CD8-positive, alpha-beta memory T cell (primary cell): Measurements from ENCODE around the gene AHCYL2. TPM values are rescaled to one million over a fixed set of nuclear protein-coding genes. Genes with fewer than 3 reads are reported as not detected.
A peak's percentile ranks its signal among the peaks of the same experiment; 100 is the strongest.

ENCODE experiments used
- CTCF ChIA-PET: fragments of 350-600 bp; sonication (Branson Sonifier 250); formaldehyde crosslinking; loops from one replicate; lab custom pipeline; 2021; ENCODE audit warnings: antibody characterized with exemption; lab: Charles Lee
- POLR2A ChIA-PET: fragments of 350-600 bp; sonication (Branson Sonifier 250); formaldehyde crosslinking; loops from one replicate; lab custom pipeline; 2021; ENCODE audit warnings: antibody characterized with exemption; lab: Charles Lee
- DNase-seq, 5 donors: peaks; one replicate each; pipeline versions ENCODE4 v3.0.0 to v3.0.0-alpha.2; 2020 to 2022; ENCODE audit warnings: mixed read lengths in 1 of 5
- H3K27ac ChIP-seq: one replicate; pipeline ENCODE4 v1.7.0; 2013; ENCODE audit warnings: low read depth, mild to moderate bottlenecking, low read length, moderate library complexity
- H3K27me3 ChIP-seq: 2 replicates; pipeline ENCODE4 v1.7.0; 2013; ENCODE audit warnings: low read length, mild to moderate bottlenecking; ENCODE audit not compliant: insufficient read depth, poor library complexity, severe bottlenecking
- H3K36me3 ChIP-seq: 2 replicates; pipeline ENCODE4 v1.7.0; 2013; ENCODE audit warnings: mild to moderate bottlenecking, low read length, moderate library complexity; ENCODE audit not compliant: insufficient read depth
- H3K4me1 ChIP-seq: 2 replicates; pipeline ENCODE4 v1.7.0; 2013; ENCODE audit warnings: mild to moderate bottlenecking, low read length, moderate library complexity; ENCODE audit not compliant: insufficient read depth
- H3K4me3 ChIP-seq: 2 replicates; pipeline ENCODE4 v1.7.0; 2013; ENCODE audit warnings: mild to moderate bottlenecking, low read length
- H3K9me3 ChIP-seq: 2 replicates; pipeline ENCODE4 v1.7.0; 2013; ENCODE audit warnings: mild to moderate bottlenecking, low read length
- H3K27ac Mint-ChIP-seq, 8 donors: one replicate each; pipeline ENCODE4 v1.8.0; 2020 to 2021; ENCODE audit warnings: mixed read lengths in 8 of 8, mild to moderate bottlenecking in 6 of 8, inconsistent platforms in 3 of 8, moderate library complexity in 3 of 8
- H3K27me3 Mint-ChIP-seq, 2 donors: one replicate each; pipeline ENCODE4 v1.8.0; 2020 to 2021; ENCODE audit warnings: mixed read lengths in 2 of 2, mild to moderate bottlenecking in 1 of 2, moderate library complexity in 1 of 2
- H3K36me3 Mint-ChIP-seq, 3 donors: one replicate each; pipeline ENCODE4 v1.8.0; 2020 to 2021; ENCODE audit warnings: mixed read lengths in 3 of 3, inconsistent platforms in 1 of 3, mild to moderate bottlenecking in 1 of 3
- H3K4me1 Mint-ChIP-seq, 3 donors: one replicate each; pipeline ENCODE4 v1.8.0; 2020 to 2021; ENCODE audit warnings: mixed read lengths in 3 of 3, inconsistent platforms in 1 of 3, mild to moderate bottlenecking in 1 of 3
- H3K4me3 Mint-ChIP-seq, 7 donors: one replicate each; pipeline ENCODE4 v1.8.0; 2020 to 2021; ENCODE audit warnings: mixed read lengths in 7 of 7, mild to moderate bottlenecking in 6 of 7, moderate library complexity in 4 of 7, inconsistent platforms in 2 of 7
- H3K9me3 Mint-ChIP-seq, 5 donors: one replicate each; pipeline ENCODE4 v1.8.0; 2020 to 2022; ENCODE audit warnings: mixed read lengths in 5 of 5, mild to moderate bottlenecking in 3 of 5, moderate library complexity in 2 of 5, inconsistent platforms in 1 of 5
- polyA plus RNA-seq: library from polyadenylated mRNA; unstranded; fragments of 300-500 nt; fragmentation: Illumina TruSeq; gene quantifications from one replicate; pipeline ENCODE4 v1.2.3, GENCODE V29; 2021
- total RNA-seq, 2 experiments: library from RNA; stranded (reverse); gene quantifications; one replicate each; pipeline ENCODE4 v1.2.3, GENCODE V29; 2021

AHCYL2 gene
- total and polyA plus RNA-seq, 3 experiments from 2014 or later: 8.1 to 8.4 (median 8.2) TPM

GRCh38 chr7:129417073-129417472, 192.2 kb downstream of the AHCYL2 start:
- POLR2A ChIA-PET: no interaction called here
- Histone ChIP-seq H3K9me3 (no peaks in the 10 kb centered on the region), H3K36me3 (no peaks in the 10 kb centered on the region), H3K4me3 (no peak overlapping the region), H3K27ac (no peak overlapping the region), H3K27me3 (no peaks in the 10 kb centered on the region), H3K4me1 (no peaks in the 10 kb centered on the region)
- Mint-ChIP-seq H3K4me3 (no peak overlapping the region), H3K4me1 (no peaks in the 10 kb centered on the region), H3K27me3 (no peaks in the 10 kb centered on the region), H3K36me3 (peaks cover 12 to 35% (median 27%) of the 10 kb centered on the region in 3 donors), H3K9me3 (peaks cover 0 to 3% (median 0%) of the 10 kb centered on the region in 5 donors), H3K27ac (peak overlapping the region in 1 of 8 donors; percentile 84)
- CTCF ChIA-PET: no interaction called here
- DNase-seq: no peak

- Histone ChIP-seq H3K4me3 (no peak overlapping the region), H3K36me3 (no peaks in the 10 kb centered on the region), H3K9me3 (no peaks in the 10 kb centered on the region), H3K27ac (no peak overlapping the region), H3K4me1 (no peaks in the 10 kb centered on the region), H3K27me3 (no peaks in the 10 kb centered on the region)
- no peaks in the 10 kb centered on the region for H3K9me3 Mint-ChIP-seq
- no peak overlapping the region for H3K27ac Mint-ChIP-seq
- ChIA-PET CTCF (no interaction called here), POLR2A (no interaction called here)
- H3K36me3 Mint-ChIP-seq: peaks cover 12 to 51% (median 23%) of the 10 kb centered on the region in 3 donors
- no peak for DNase-seq
- no peaks in the 10 kb centered on the region for H3K27me3 Mint-ChIP-seq
- H3K4me3 Mint-ChIP-seq: no peak overlapping the region
- H3K4me1 Mint-ChIP-seq: peaks cover 0 to 2% (median 0%) of the 10 kb centered on the region in 3 donors
Measured at GRCh38 chr7:129421717-129422250, 197.0 kb downstream of the AHCYL2 start.

- Histone ChIP-seq H3K9me3 (no peaks in the 10 kb centered on the region), H3K4me3 (no peak overlapping the region), H3K4me1 (no peaks in the 10 kb centered on the region), H3K27ac (no peak overlapping the region), H3K27me3 (no peaks in the 10 kb centered on the region), H3K36me3 (no peaks in the 10 kb centered on the region)
- Mint-ChIP-seq H3K27me3 (no peaks in the 10 kb centered on the region), H3K4me3 (no peak overlapping the region), H3K9me3 (no peaks in the 10 kb centered on the region), H3K27ac (no peak overlapping the region), H3K36me3 (peaks cover 13 to 58% (median 26%) of the 10 kb centered on the region in 3 donors), H3K4me1 (peaks cover 0 to 2% (median 0%) of the 10 kb centered on the region in 3 donors)
- POLR2A ChIA-PET: no interaction called here
- no peak for DNase-seq
- CTCF ChIA-PET: interaction anchor here (1.8 kb wide), 1 partner anchor 11 kb away, joined by 5 read pairs; the partner anchor contains the start of gene STRIP2
Measured at GRCh38 chr7:129422727-129423126, 197.9 kb downstream of the AHCYL2 start.

- Mint-ChIP-seq H3K36me3 (peaks cover 19 to 58% (median 27%) of the 10 kb centered on the region in 3 donors), H3K27ac (peak overlapping the region in 1 of 8 donors; percentile 19), H3K4me1 (peaks cover 0 to 2% (median 0%) of the 10 kb centered on the region in 3 donors), H3K9me3 (no peaks in the 10 kb centered on the region), H3K27me3 (no peaks in the 10 kb centered on the region), H3K4me3 (no peak overlapping the region)
- Histone ChIP-seq H3K9me3 (no peaks in the 10 kb centered on the region), H3K36me3 (no peaks in the 10 kb centered on the region), H3K4me3 (no peak overlapping the region), H3K4me1 (no peaks in the 10 kb centered on the region), H3K27ac (no peak overlapping the region), H3K27me3 (no peaks in the 10 kb centered on the region)
- ChIA-PET CTCF (interaction anchor here (1.8 kb wide), 1 partner anchor 10 kb away, joined by 5 read pairs; the partner anchor contains the start of gene STRIP2), POLR2A (no interaction called here)
- no peak for DNase-seq
Measured at GRCh38 chr7:129423700-129424410, 199.0 kb downstream of the AHCYL2 start.

- no peaks in the 10 kb centered on the region for H3K27me3 ChIP-seq
- no peaks in the 10 kb centered on the region for H3K27me3 Mint-ChIP-seq
- no peaks in the 10 kb centered on the region for H3K9me3 Mint-ChIP-seq
- H3K27ac Mint-ChIP-seq: peak overlapping the region in 1 of 8 donors; percentile 0
- no peak for DNase-seq
- H3K4me1 Mint-ChIP-seq: peaks cover 0 to 2% (median 0%) of the 10 kb centered on the region in 3 donors
- H3K4me1 ChIP-seq: no peaks in the 10 kb centered on the region
- ChIA-PET CTCF (interaction anchor here (1.3 kb wide), 1 partner anchor 59 kb away, joined by 3 read pairs; no protein-coding TSS in a partner anchor), POLR2A (no interaction called here)
- no peaks in the 10 kb centered on the region for H3K9me3 ChIP-seq
- H3K4me3 ChIP-seq: no peak overlapping the region
- H3K36me3 Mint-ChIP-seq: peaks cover 19 to 55% (median 23%) of the 10 kb centered on the region in 3 donors
- H3K4me3 Mint-ChIP-seq: no peak overlapping the region
- no peaks in the 10 kb centered on the region for H3K36me3 ChIP-seq
- no peak overlapping the region for H3K27ac ChIP-seq
Measured at GRCh38 chr7:129426482-129426881, 201.7 kb downstream of the AHCYL2 start.

GRCh38 chr7:129427526-129428045, 202.8 kb downstream of the AHCYL2 start:
- H3K4me3 ChIP-seq: no peak overlapping the region
- ChIA-PET CTCF (no interaction called here), POLR2A (no interaction called here)
- H3K36me3 ChIP-seq: no peaks in the 10 kb centered on the region
- no peaks in the 10 kb centered on the region for H3K9me3 Mint-ChIP-seq
- no peak overlapping the region for H3K4me3 Mint-ChIP-seq
- no peak for DNase-seq
- H3K27me3 Mint-ChIP-seq: peaks cover 0 to under 1% of the 10 kb centered on the region in 2 donors
- no peak overlapping the region for H3K27ac ChIP-seq
- peaks cover 19 to 50% (median 21%) of the 10 kb centered on the region in 3 donors for H3K36me3 Mint-ChIP-seq
- H3K4me1 Mint-ChIP-seq: peaks cover under 1 to 2% (median under 1%) of the 10 kb centered on the region in 3 donors
- H3K4me1 ChIP-seq: no peaks in the 10 kb centered on the region
- H3K27ac Mint-ChIP-seq: no peak overlapping the region
- H3K9me3 ChIP-seq: no peaks in the 10 kb centered on the region
- H3K27me3 ChIP-seq: no peaks in the 10 kb centered on the region

GRCh38 chr7:129431911-129432643, 207.2 kb downstream of the AHCYL2 start:
- peaks cover 13% of the 10 kb centered on the region for H3K27me3 ChIP-seq
- CTCF ChIA-PET: interaction anchor here (0.9 kb wide), 2 partner anchors 64 to 65 kb away, joined by 3 to 4 read pairs; no protein-coding TSS in a partner anchor
- H3K9me3 ChIP-seq: no peaks in the 10 kb centered on the region
- peaks cover 6 to 16% (median 9%) of the 10 kb centered on the region in 3 donors for H3K36me3 Mint-ChIP-seq
- H3K4me3 ChIP-seq: no peak overlapping the region
- no peak overlapping the region for H3K27ac ChIP-seq
- H3K4me1 Mint-ChIP-seq: peaks cover 18 to 19% (median 18%) of the 10 kb centered on the region in 3 donors
- DNase-seq: no peak
- no peaks in the 10 kb centered on the region for H3K9me3 Mint-ChIP-seq
- POLR2A ChIA-PET: no interaction called here
- peaks cover 11 to 27% of the 10 kb centered on the region in 2 donors for H3K27me3 Mint-ChIP-seq
- H3K4me1 ChIP-seq: peaks cover 15% of the 10 kb centered on the region
- peak overlapping the region in 1 of 8 donors; percentile 6 for H3K27ac Mint-ChIP-seq
- no peaks in the 10 kb centered on the region for H3K36me3 ChIP-seq
- H3K4me3 Mint-ChIP-seq: peak overlapping the region in 2 of 7 donors; percentile 26 to 57
